H1 (cell line): ENCODE results near the gene SSTR3. TPM values are rescaled to one million over a fixed set of nuclear protein-coding genes. Genes with fewer than 3 reads are reported as not detected.

Experiments used
- BACH1 ChIP-seq: IDR thresholded peaks from 2 replicates; pipeline ENCODE4 v1.6.1; 2012; ENCODE audit warnings: low read length, improper control_type of control experiment
- E2F6 ChIP-seq: IDR thresholded peaks from 2 replicates; pipeline ENCODE4 v1.6.1; 2012; ENCODE audit warnings: inconsistent platforms
- EGR1 ChIP-seq: IDR thresholded peaks from 2 replicates; pipeline ENCODE4 v1.6.1; 2011; ENCODE audit warnings: low read depth, low read length, borderline replicate concordance
- KDM1A ChIP-seq: fragments of 200-600, 300-600 bp; sonication (generic); IDR thresholded peaks from 2 replicates; pipeline ENCODE4 v1.7.1; 2016; ENCODE audit warnings: mild to moderate bottlenecking, low read length, borderline replicate concordance
- TAF7 ChIP-seq: optimal IDR thresholded peaks from 2 replicates; pipeline ENCODE3; 2011; ENCODE audit warnings: low read depth, mild to moderate bottlenecking, inconsistent platforms, low read length, moderate library complexity, borderline replicate concordance
- polyA plus RNA-seq, 7 experiments: library from polyadenylated mRNA; depleted of rRNA in 3 of 7; stranded (reverse) in 5 of 7; unstranded in 2 of 7; fragments of >200 nt in 5 of 7; fragments of 200-250 nt in 2 of 7; gene quantifications; 1 replicate in 5 of 7; 2 replicates in 1 of 7; 4 replicates in 1 of 7; pipeline versions ENCODE4 v1.2.1 to v1.2.3, GENCODE V29; 2011 to 2013; ENCODE audit warnings: missing spikeins in 2 of 7, mixed read lengths in 2 of 7
- total RNA-seq: library from RNA; stranded (reverse); fragmentation: NEBNext Ultra II Directional; extraction: Animal tissue kit (Norgen Biotek cat#: 25700); gene quantifications from 2 replicates; pipeline ENCODE4 v1.2.1, GENCODE V29; 2021

Gene SSTR3
- total and polyA plus RNA-seq, 2 of the 8 experiments (the other 6 are each of a cell fraction or from before 2014, with no cell fraction given): 0.22 to 0.77 TPM

DNA sequence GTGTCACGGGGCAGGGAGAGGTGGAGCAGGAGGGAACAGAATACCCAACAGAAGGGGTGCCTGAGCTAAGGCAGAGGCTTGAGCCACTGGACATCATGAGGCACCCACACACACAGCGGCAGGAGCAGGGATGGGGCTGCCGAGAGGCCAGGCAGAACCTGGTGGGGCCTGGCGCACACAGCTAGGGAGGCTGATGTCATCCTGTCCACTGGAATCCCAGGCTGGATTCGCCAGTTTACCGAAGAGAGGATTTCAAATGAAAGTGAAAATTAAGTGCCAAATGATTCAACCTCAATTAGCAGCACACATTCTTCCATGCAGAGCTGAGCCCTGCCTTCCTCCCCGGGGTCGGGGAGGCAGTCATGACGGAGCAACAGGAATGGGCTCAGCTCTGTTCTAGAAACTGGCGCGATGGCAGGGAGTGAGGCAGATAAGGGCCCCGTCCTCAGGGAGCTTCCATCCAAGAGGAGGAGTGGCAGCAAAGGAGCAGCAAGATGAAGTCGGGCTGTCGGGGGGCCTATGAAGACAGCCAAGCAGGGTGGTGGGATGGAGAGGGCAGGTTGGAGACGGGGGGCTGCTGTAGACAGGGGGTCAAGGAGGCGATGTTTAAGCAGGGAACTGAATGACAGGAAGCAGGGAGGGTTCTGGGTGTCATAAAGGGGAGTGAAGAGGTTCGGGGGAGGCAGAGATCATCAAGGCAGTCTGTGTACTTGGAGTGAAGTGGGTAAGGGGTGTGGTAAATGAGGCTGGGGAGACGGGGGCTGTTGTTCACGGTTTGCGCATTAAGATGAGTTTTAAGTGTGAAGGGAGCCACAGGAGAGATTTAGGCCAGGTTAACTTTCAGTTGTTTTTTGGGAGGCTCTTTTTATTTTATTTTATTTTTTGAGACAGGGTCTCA lies 25.3 kb upstream of the SSTR3 start (continued):
- TF ChIP-seq KDM1A (no peak), BACH1 (no peak), EGR1 (no peak), TAF7 (no peak), E2F6 (no peak)
